Colonic mucosa (tissue), 4 donors: Measurements from ENCODE around the gene TNFSF13. TPM values are rescaled to one million over a fixed set of nuclear protein-coding genes. Genes with fewer than 3 reads are reported as not detected.

ENCODE experiments used
- DNase-seq: peaks from one replicate; pipeline ENCODE4 v3.0.0-alpha.2; 2020
- H3K27ac ChIP-seq: fragments of 200-600 bp; one replicate; pipeline ENCODE4 v1.8.0; 2021
- H3K27me3 ChIP-seq: fragments of 200-600 bp; one replicate; pipeline ENCODE4 v1.8.0; 2021
- H3K36me3 ChIP-seq: fragments of 200-600 bp; one replicate; pipeline ENCODE4 v1.8.0; 2021
- H3K4me1 ChIP-seq: fragments of 200-600 bp; one replicate; pipeline ENCODE4 v1.8.0; 2021; ENCODE audit warnings: mild to moderate bottlenecking
- H3K4me3 ChIP-seq: fragments of 200-600 bp; one replicate; pipeline ENCODE4 v1.8.0; 2021
- H3K9ac ChIP-seq, 2 donors: one replicate each; pipeline ENCODE4 v1.7.0; 2013; ENCODE audit warnings: control low read depth in 2 of 2, low read depth in 2 of 2, low read length in 2 of 2
- H3K9me3 ChIP-seq: fragments of 200-600 bp; one replicate; pipeline ENCODE4 v1.8.0; 2021
- CTCF ChIP-seq: fragments of 200-600 bp; IDR thresholded peaks from one replicate; pipeline ENCODE4 v1.8.0; 2022; ENCODE audit warnings: antibody characterized with exemption, mild to moderate bottlenecking
- intact Hi-C: fragments of 100-400 bp; cut with DNase I; formaldehyde crosslinking; loops from one replicate; pipeline ENCODE4 v1.14.1; 2022
- total RNA-seq, 2 donors: library from RNA; stranded (reverse); fragmentation: NEBNext Ultra II Directional in 1 of 2; extraction: Animal tissue kit (Norgen Biotek cat#: 25700) in 1 of 2; gene quantifications; one replicate each; pipeline ENCODE4 v1.2.1, GENCODE V29; 2021
- donor health status: healthy.
- donor health status: DM: no; HTN: no; CAD: no.
- donor health status: DM: no; HTN: no; CAD: no.

The TNFSF13 gene
- total RNA-seq, 2 donors from 2014 or later, result 67.5 to 125 TPM

GRCh38 chr17:7512824-7513540, 45.6 kb upstream of the TNFSF13 start:
- intact Hi-C loops, result loop anchor here (10.0 kb wide), 1 partner anchor 158 kb away; the partner anchor contains the start of genes KCTD11 and TMEM95
- Histone ChIP-seq H3K4me1 (peaks cover 6% of the 10 kb centered on the region), H3K27ac (no peak overlapping the region), H3K36me3 (peaks cover 23% of the 10 kb centered on the region), H3K4me3 (no peak overlapping the region), H3K27me3 (no peaks in the 10 kb centered on the region), H3K9ac (no peak overlapping the region), H3K9me3 (no peaks in the 10 kb centered on the region)
- DNase-seq, result no peak
- TF ChIP-seq CTCF, result no peak

- Histone ChIP-seq H3K4me1 (peaks cover 6% of the 10 kb centered on the region), H3K4me3 (no peak overlapping the region), H3K27me3 (no peaks in the 10 kb centered on the region), H3K9me3 (no peaks in the 10 kb centered on the region), H3K9ac (no peak overlapping the region), H3K36me3 (peaks cover 19% of the 10 kb centered on the region), H3K27ac (no peak overlapping the region)
- intact Hi-C loops, result loop anchor here (2.0 to 10.0 kb wide), 2 partner anchors 47 to 159 kb away; partner anchors contain the start of genes KCTD11, SENP3 and TMEM95
- TF ChIP-seq CTCF, result no peak
- no peak for DNase-seq
Measured at GRCh38 chr17:7513850-7514419, 44.6 kb upstream of the TNFSF13 start.

- intact Hi-C loops, result loop anchor here (2.0 to 10.0 kb wide), 2 partner anchors 45 to 161 kb away; partner anchors contain the start of genes KCTD11, SENP3 and TMEM95
- H3K4me1 ChIP-seq, result peaks cover 6% of the 10 kb centered on the region
- H3K9me3 ChIP-seq, result no peaks in the 10 kb centered on the region
- peaks cover 13% of the 10 kb centered on the region for H3K36me3 ChIP-seq
- H3K27ac ChIP-seq, result peak overlapping the region; percentile 53
- TF ChIP-seq CTCF, result no peak
- H3K4me3 ChIP-seq, result no peak overlapping the region
- no peaks in the 10 kb centered on the region for H3K27me3 ChIP-seq
- peak overlapping the region in 1 of 2 donors; percentile 21 for H3K9ac ChIP-seq
- DNase-seq, result peak; percentile 74
Measured at GRCh38 chr17:7515911-7516610, 42.5 kb upstream of the TNFSF13 start.

- Histone ChIP-seq H3K9ac (no peak overlapping the region), H3K27ac (no peak overlapping the region), H3K4me3 (no peak overlapping the region), H3K4me1 (no peaks in the 10 kb centered on the region), H3K36me3 (no peaks in the 10 kb centered on the region), H3K27me3 (no peaks in the 10 kb centered on the region), H3K9me3 (no peaks in the 10 kb centered on the region)
- no peak for DNase-seq
- intact Hi-C loops, result no loop called here
- peak; percentile 25 for TF ChIP-seq CTCF
Measured at GRCh38 chr17:7523033-7523432, 35.5 kb upstream of the TNFSF13 start.

GRCh38 chr17:7528842-7529241, 29.7 kb upstream of the TNFSF13 start:
- intact Hi-C loops, result no loop called here
- TF ChIP-seq CTCF, result no peak
- Histone ChIP-seq H3K9ac (no peak overlapping the region), H3K36me3 (no peaks in the 10 kb centered on the region), H3K9me3 (no peaks in the 10 kb centered on the region), H3K4me3 (no peak overlapping the region), H3K27me3 (no peaks in the 10 kb centered on the region), H3K27ac (no peak overlapping the region), H3K4me1 (no peaks in the 10 kb centered on the region)
- no peak for DNase-seq
